Left lung (tissue), 10 donors: ENCODE data around the gene TANC1. TPM values are rescaled to one million over a fixed set of nuclear protein-coding genes. Genes with fewer than 3 reads are reported as not detected.

Source experiments
- ATAC-seq: fragments of 200-7000 bp; cut with Tn5 transposase; one replicate; pipeline ENCODE4 v1.9.1; 2020; ENCODE audit warnings: moderate library complexity
- DNase-seq, 4 donors: peaks; one replicate each; pipeline ENCODE4 v3.0.0-alpha.2; 2013 to 2020
- H3K27ac ChIP-seq, 2 donors: fragments of 200-600 bp; sonication (generic) in 1 of 2; one replicate each; pipeline versions ENCODE4 v1.5.0 to v1.8.0; 2020 to 2021
- H3K27me3 ChIP-seq, 2 donors: fragments of 200-600 bp; sonication (generic) in 1 of 2; one replicate each; pipeline versions ENCODE4 v1.5.0 to v1.8.0; 2020 to 2021
- H3K36me3 ChIP-seq, 2 donors: fragments of 200-600 bp; sonication (generic) in 1 of 2; one replicate each; pipeline versions ENCODE4 v1.5.0 to v1.8.0; 2020 to 2021
- H3K4me1 ChIP-seq, 2 donors: fragments of 200-600 bp; one replicate each; pipeline ENCODE4 v1.8.0; 2021
- H3K4me3 ChIP-seq, 2 donors: fragments of 200-600 bp; sonication (generic) in 1 of 2; one replicate each; pipeline versions ENCODE4 v1.5.0 to v1.8.0; 2020 to 2021; ENCODE audit warnings: mild to moderate bottlenecking in 1 of 2
- H3K9me3 ChIP-seq, 2 donors: fragments of 200-600 bp; sonication (generic) in 1 of 2; one replicate each; pipeline versions ENCODE4 v1.5.0 to v1.8.0; 2020 to 2021
- CTCF ChIP-seq, 2 donors: fragments of 200-600 bp; sonication (generic) in 1 of 2; IDR thresholded peaks; one replicate each; pipeline versions ENCODE4 v1.5.0 to v1.8.0; 2021; ENCODE audit warnings: antibody characterized with exemption in 2 of 2
- intact Hi-C, 2 donors: fragments of 100-400 bp; cut with DNase I; formaldehyde crosslinking; loops; one replicate each; pipeline versions ENCODE4 v1.11.2 to v1.14.2; 2022
- polyA plus RNA-seq, 6 donors: library from polyadenylated mRNA; unstranded; fragments of 120-200 nt; gene quantifications; one replicate each; pipeline ENCODE4 v1.2.1, GENCODE V29; 2013; ENCODE audit not compliant: insufficient read length in 6 of 6
- total RNA-seq, 2 donors: library from RNA; stranded (reverse); fragmentation: NEBNext Ultra II Directional; extraction: Animal tissue kit (Norgen Biotek cat#: 25700); gene quantifications; one replicate each; pipeline ENCODE4 v1.2.1, GENCODE V29; 2021
- donor health status: DM: no; HTN: yes; CAD: no.
- donor health status: DM: no; HTN: no; CAD: no.

Gene TANC1
- total and polyA plus RNA-seq, 8 donors, result 40.1 to 76.6 (median 53.3) TPM

GRCh38 chr2:159123786-159124185 is 155.3 kb downstream of the TANC1 start:
- intact Hi-C loops, result no loop called here
- H3K36me3 ChIP-seq, result no peaks in the 10 kb centered on the region
- no peak for TF ChIP-seq CTCF (IDR thresholded peaks at IDR 0.05)
- DNase-seq (no peak), ATAC-seq (no peak)
- no peak overlapping the region for H3K4me3 ChIP-seq
- peak overlapping the region; percentile 77 to 81 for H3K27ac ChIP-seq
- no peaks in the 10 kb centered on the region for H3K27me3 ChIP-seq
- H3K4me1 ChIP-seq, result peaks cover 23 to 27% of the 10 kb centered on the region in 2 donors
- H3K9me3 ChIP-seq, result no peaks in the 10 kb centered on the region

DNA sequence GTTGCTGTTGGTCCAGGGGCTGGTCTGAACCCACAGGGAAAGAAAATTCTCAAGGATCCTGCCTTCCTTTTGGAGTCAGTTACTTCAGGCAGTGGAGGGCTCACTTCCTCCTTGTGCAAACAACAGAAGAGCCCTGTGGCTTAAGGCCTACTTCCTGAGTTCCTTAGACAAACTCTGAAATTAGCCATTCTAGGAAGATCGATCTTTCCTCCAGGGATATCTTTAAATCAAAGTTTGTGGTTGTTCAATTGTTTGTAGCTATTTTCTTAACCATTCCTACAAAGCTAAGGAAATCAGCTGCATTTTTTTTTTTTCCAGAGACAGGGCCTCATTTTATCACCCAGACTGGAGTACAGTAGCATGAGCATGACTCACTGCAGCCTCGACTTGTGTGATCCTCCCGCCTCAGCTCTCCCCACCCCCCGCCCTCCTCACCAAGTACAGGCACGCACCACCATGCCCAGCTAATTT is 156.0 kb downstream of the TANC1 start:
- ATAC-seq, result peak; percentile 87
- TF ChIP-seq CTCF (IDR thresholded peaks at IDR 0.05), result no peak
- Histone ChIP-seq H3K27ac (peak overlapping the region; percentile 77 to 81), H3K36me3 (no peaks in the 10 kb centered on the region), H3K27me3 (no peaks in the 10 kb centered on the region), H3K9me3 (no peaks in the 10 kb centered on the region), H3K4me1 (peaks cover 23 to 30% of the 10 kb centered on the region in 2 donors), H3K4me3 (no peak overlapping the region)
- intact Hi-C loops, result no loop called here
- peak in 1 of 4 donors; percentile 63 for DNase-seq

DNA sequence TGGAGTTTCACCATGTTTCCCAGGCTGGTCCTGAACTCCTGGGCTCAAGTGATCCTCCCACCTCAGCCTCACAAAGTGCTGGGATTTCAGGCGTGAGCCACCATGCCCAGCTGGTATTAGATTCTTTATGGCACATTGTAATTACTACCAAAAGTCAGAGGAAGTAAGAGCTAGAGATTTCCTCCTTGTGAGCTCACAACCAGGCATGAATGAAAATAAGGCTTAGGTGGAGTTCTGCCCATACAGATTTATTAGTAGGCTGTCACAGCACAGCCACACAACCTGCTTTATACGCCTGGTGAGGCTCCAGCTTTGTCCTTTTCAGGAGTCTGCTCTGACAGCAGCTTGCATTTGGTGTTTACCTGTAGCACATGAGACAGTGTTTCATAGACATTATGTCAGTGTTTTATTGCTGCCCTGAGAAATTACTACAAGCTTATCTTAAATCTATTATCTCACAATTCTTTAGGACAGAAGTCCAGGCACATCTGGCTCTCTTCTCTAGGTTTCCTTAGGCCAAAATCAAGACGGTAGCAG is 156.6 kb downstream of the TANC1 start:
- no peaks in the 10 kb centered on the region for H3K9me3 ChIP-seq
- intact Hi-C loops, result no loop called here
- H3K27me3 ChIP-seq, result no peaks in the 10 kb centered on the region
- H3K4me3 ChIP-seq, result no peak overlapping the region
- ATAC-seq, result no peak
- peaks cover 28 to 32% of the 10 kb centered on the region in 2 donors for H3K4me1 ChIP-seq
- no peak for TF ChIP-seq CTCF (IDR thresholded peaks at IDR 0.05)
- no peaks in the 10 kb centered on the region for H3K36me3 ChIP-seq
- DNase-seq, result no peak
- peak overlapping the region; percentile 77 to 81 for H3K27ac ChIP-seq

DNA sequence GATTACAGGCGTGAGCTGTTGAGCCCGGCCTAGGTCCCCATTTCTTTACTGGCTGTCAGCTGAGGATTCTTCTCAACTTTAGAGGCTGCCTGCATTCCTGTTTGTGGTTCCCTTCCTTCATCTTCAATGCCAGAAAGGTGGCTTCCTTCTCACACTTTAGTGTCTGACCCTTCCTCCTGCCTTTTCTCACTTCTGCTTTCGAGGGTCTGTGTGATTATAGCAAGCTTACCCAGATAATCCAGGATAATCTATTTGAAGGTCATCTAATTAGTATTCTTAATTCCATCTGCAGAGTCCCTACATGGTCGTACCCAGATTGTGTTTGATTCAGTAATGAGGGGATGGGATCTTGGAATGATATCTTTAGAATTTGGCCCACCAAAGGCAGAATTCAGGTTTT is 157.4 kb downstream of the TANC1 start:
- no peaks in the 10 kb centered on the region for H3K9me3 ChIP-seq
- H3K27me3 ChIP-seq, result no peaks in the 10 kb centered on the region
- ATAC-seq, result no peak
- intact Hi-C loops, result no loop called here
- no peaks in the 10 kb centered on the region for H3K36me3 ChIP-seq
- H3K4me3 ChIP-seq, result no peak overlapping the region
- no peak for TF ChIP-seq CTCF (IDR thresholded peaks at IDR 0.05)
- H3K27ac ChIP-seq, result peak overlapping the region; percentile 21 to 24
- H3K4me1 ChIP-seq, result peaks cover 28 to 37% of the 10 kb centered on the region in 2 donors
- DNase-seq, result no peak

- ATAC-seq (peak; percentile 7), DNase-seq (peak in 1 of 4 donors; percentile 49)
- TF ChIP-seq CTCF (IDR thresholded peaks at IDR 0.05), result no peak
- Histone ChIP-seq H3K27me3 (no peaks in the 10 kb centered on the region), H3K27ac (peak overlapping the region; percentile 21 to 24), H3K4me3 (no peak overlapping the region), H3K4me1 (peaks cover 29 to 39% of the 10 kb centered on the region in 2 donors), H3K36me3 (no peaks in the 10 kb centered on the region), H3K9me3 (no peaks in the 10 kb centered on the region)
- intact Hi-C loops, result no loop called here
Observed at GRCh38 chr2:159126432-159127022, 158.1 kb downstream of the TANC1 start.
